Transverse colon (tissue), 4 donors: Measurements from ENCODE around the gene USP6. TPM values are rescaled to one million over a fixed set of nuclear protein-coding genes. Genes with fewer than 3 reads are reported as not detected.
A peak's percentile ranks its signal among the peaks of the same experiment; 100 is the strongest.

Experiments used
- DNase-seq: peaks from one replicate; pipeline ENCODE4 v3.0.0-alpha.2; 2019
- H3K27ac ChIP-seq, 4 donors: fragments of 200-600 bp; sonication (generic); 2 replicates each; pipeline ENCODE4 v1.5.1; 2016 to 2018; ENCODE audit warnings: inconsistent platforms in 4 of 4
- H3K27me3 ChIP-seq: fragments of 200-600 bp; sonication (generic); 2 replicates; pipeline ENCODE4 v1.5.1; 2017; ENCODE audit warnings: inconsistent platforms
- H3K36me3 ChIP-seq, 4 donors: fragments of 200-600 bp; sonication (generic); 2 replicates each; pipeline ENCODE4 v1.5.1; 2017 to 2019; ENCODE audit warnings: inconsistent platforms in 4 of 4
- H3K4me1 ChIP-seq, 4 donors: fragments of 200-600 bp; sonication (generic); 2 replicates each; pipeline ENCODE4 v1.5.1; 2017 to 2020; ENCODE audit warnings: inconsistent platforms in 4 of 4
- H3K4me3 ChIP-seq, 4 donors: fragments of 200-600 bp; sonication (generic); 1 replicate in 1 of 4; 2 replicates in 3 of 4; pipeline versions ENCODE4 v1.5.1 to v1.6.1; 2017 to 2019; ENCODE audit warnings: inconsistent platforms in 4 of 4
- H3K9me3 ChIP-seq, 2 donors: fragments of 200-600 bp; sonication (generic); 2 replicates each; pipeline ENCODE4 v1.5.1; 2017 to 2019; ENCODE audit warnings: inconsistent platforms in 2 of 2
- EP300 ChIP-seq: sonication (generic); formaldehyde crosslinking; IDR thresholded peaks from one replicate; pipeline ENCODE4 v1.6.1; 2017; ENCODE audit warnings: antibody characterized with exemption, low read depth
- POLR2A ChIP-seq: fragments of 450-650 bp; IDR thresholded peaks from one replicate; pipeline ENCODE4 v1.6.1; 2016; ENCODE audit warnings: antibody characterized with exemption, mild to moderate bottlenecking, moderate library complexity
- POLR2AphosphoS5 ChIP-seq, 3 donors: sonication (generic); formaldehyde crosslinking; IDR thresholded peaks; one replicate each; pipeline ENCODE4 v1.6.1; 2016; ENCODE audit warnings: antibody characterized with exemption in 3 of 3
- WGBS, 2 donors: methylation state at CpG; one replicate each; pipeline ENCODE4 v1.1.5; 2018; ENCODE audit warnings: low coverage in 1 of 2; 5-methylcytosine and 5-hydroxymethylcytosine counted together
- in situ Hi-C, 4 donors: fragments of 200-750 bp; cut with MboI; loops; one replicate each; pipeline versions ENCODE4 v1.15.0 to v1.15.1; 2017; ENCODE audit warnings: low sequenced_read_pairs in 3 of 4, low pct_ligation_motif_present in 1 of 4, low pct_unique_long_range_greater_than_20kb in 1 of 4
- intact Hi-C: fragments of 100-400 bp; cut with DNase I; formaldehyde crosslinking; loops from one replicate; pipeline ENCODE4 v1.15.1; 2023; ENCODE audit warnings: low total_unique reads
- total RNA-seq, 4 donors: library from RNA; depleted of rRNA; stranded (reverse); fragments of >200 nt; gene quantifications; one replicate each; pipeline ENCODE4 v1.1.0, GENCODE V29; 2016
- TF ChIP-seq, protein P1 (sequence below), 5 experiments: fragments of 200-600 bp in 3 of 5; fragments of 450-650 bp in 2 of 5; sonication (generic) in 3 of 5; IDR thresholded peaks; 1 replicate in 2 of 5; 2 replicates in 3 of 5; pipeline ENCODE4 v1.5.1; 2016 to 2017; ENCODE audit warnings: antibody characterized with exemption in 5 of 5, inconsistent platforms in 3 of 5, mild to moderate bottlenecking in 2 of 5, moderate library complexity in 1 of 5

The USP6 gene
- total RNA-seq, 4 donors from 2014 or later = under 0.01 to 0.82 TPM; not detected in 2

- peaks cover 5 to 20% (median 11%) of the 10 kb centered on the region in 4 donors for H3K4me1 ChIP-seq
- peaks cover 0 to 10% (median under 1%) of the 10 kb centered on the region in 4 donors for H3K36me3 ChIP-seq
- peak; percentile 90 for DNase-seq
- in situ Hi-C loops = no loop called here
- H3K9me3 ChIP-seq = peaks cover 6% of the 10 kb centered on the region in 2 donors
- TF ChIP-seq, protein P1, sequence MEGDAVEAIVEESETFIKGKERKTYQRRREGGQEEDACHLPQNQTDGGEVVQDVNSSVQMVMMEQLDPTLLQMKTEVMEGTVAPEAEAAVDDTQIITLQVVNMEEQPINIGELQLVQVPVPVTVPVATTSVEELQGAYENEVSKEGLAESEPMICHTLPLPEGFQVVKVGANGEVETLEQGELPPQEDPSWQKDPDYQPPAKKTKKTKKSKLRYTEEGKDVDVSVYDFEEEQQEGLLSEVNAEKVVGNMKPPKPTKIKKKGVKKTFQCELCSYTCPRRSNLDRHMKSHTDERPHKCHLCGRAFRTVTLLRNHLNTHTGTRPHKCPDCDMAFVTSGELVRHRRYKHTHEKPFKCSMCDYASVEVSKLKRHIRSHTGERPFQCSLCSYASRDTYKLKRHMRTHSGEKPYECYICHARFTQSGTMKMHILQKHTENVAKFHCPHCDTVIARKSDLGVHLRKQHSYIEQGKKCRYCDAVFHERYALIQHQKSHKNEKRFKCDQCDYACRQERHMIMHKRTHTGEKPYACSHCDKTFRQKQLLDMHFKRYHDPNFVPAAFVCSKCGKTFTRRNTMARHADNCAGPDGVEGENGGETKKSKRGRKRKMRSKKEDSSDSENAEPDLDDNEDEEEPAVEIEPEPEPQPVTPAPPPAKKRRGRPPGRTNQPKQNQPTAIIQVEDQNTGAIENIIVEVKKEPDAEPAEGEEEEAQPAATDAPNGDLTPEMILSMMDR (IDR thresholded peaks at IDR 0.05) = peak in 4 of 5 experiments; percentile 6 to 53 (median 28)
- no peak for TF ChIP-seq EP300
- peak; percentile 78 for TF ChIP-seq POLR2A
- peak; percentile 24 to 84 (median 74) for TF ChIP-seq POLR2AphosphoS5 (IDR thresholded peaks at IDR 0.05)
- WGBS, 2 donors = 3 to 14% methylated on average over 1 to 31 of the region's 75 CpGs
- H3K27me3 ChIP-seq = no peaks in the 10 kb centered on the region
- H3K4me3 ChIP-seq = peak within 1 kb of the TSS; percentile 54 to 76 (median 70)
- intact Hi-C loops = no loop called here
- peak within 1 kb of the TSS; percentile 85 to 89 (median 87) for H3K27ac ChIP-seq
Observed at GRCh38 chr17:5078106-5079028, 37.5 kb upstream of the USP6 start, which contains the start of gene ZFP3. ZFP3 (plus strand) TSS chr17:5078467; CDS start chr17:5091505, 13,038 bp downstream.

DNA sequence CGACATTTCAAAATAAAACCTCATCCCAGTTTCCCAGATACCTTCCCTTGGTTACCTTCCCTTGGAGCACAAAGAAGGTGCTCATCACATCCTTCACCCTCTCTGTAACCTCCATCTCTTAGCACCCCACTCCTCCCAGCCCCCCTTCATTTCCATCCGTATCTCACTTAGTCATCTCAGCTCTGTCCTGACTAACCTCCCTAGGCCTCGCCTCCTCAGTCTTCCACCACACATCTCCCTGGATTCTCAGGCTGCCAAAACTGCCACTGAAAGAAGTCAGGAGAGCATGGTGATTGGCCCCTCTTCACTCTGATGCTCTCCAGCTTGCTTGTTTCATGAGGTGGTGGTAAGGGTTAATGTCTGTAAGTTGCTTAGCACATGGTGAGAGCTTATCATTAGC, 35.2 kb upstream of the USP6 start:
- WGBS, 2 donors = 89 to 97% methylated on average over 3 of the region's 3 CpGs
- DNase-seq = no peak
- intact Hi-C loops (loop anchor here (5.0 kb wide), 1 partner anchor 1557 kb away; no protein-coding TSS in a partner anchor), in situ Hi-C loops (no loop called here)
- no peak overlapping the region for H3K27ac ChIP-seq
- peaks cover 0 to 23% (median 2%) of the 10 kb centered on the region in 4 donors for H3K36me3 ChIP-seq
- H3K4me3 ChIP-seq = no peak overlapping the region
- H3K27me3 ChIP-seq = no peaks in the 10 kb centered on the region
- TF ChIP-seq EP300 (no peak), POLR2A (no peak), POLR2AphosphoS5 (IDR thresholded peaks at IDR 0.05) (no peak)
- TF ChIP-seq, protein P1 (IDR thresholded peaks at IDR 0.05) = no peak
- H3K4me1 ChIP-seq = peaks cover 5 to 20% (median 11%) of the 10 kb centered on the region in 4 donors
- H3K9me3 ChIP-seq = peaks cover 16 to 20% of the 10 kb centered on the region in 2 donors

- Histone ChIP-seq H3K27ac (no peak overlapping the region), H3K4me1 (peaks cover 0 to 6% (median 0%) of the 10 kb centered on the region in 4 donors), H3K9me3 (peaks cover 96 to 100% of the 10 kb centered on the region in 2 donors), H3K4me3 (no peak overlapping the region), H3K36me3 (peaks cover 5 to 62% (median 31%) of the 10 kb centered on the region in 4 donors), H3K27me3 (peaks cover 4% of the 10 kb centered on the region)
- WGBS, 2 donors = 96 to 100% methylated on average over 5 to 6 of the region's 6 CpGs
- in situ Hi-C loops (no loop called here), intact Hi-C loops (no loop called here)
- no peak for DNase-seq
- TF ChIP-seq, protein P1 (IDR thresholded peaks at IDR 0.05) = no peak
- no peak for TF ChIP-seq POLR2A
- TF ChIP-seq EP300 = no peak
- no peak for TF ChIP-seq POLR2AphosphoS5 (IDR thresholded peaks at IDR 0.05)
Observed at GRCh38 chr17:5092218-5093010, 23.4 kb upstream of the USP6 start.
